Measurements from ENCODE around the gene NRN1.

GRCh38 chr6:5996714-5997419, 9.9 kb downstream of the NRN1 start:
- TF ChIP-seq, protein P1, sequence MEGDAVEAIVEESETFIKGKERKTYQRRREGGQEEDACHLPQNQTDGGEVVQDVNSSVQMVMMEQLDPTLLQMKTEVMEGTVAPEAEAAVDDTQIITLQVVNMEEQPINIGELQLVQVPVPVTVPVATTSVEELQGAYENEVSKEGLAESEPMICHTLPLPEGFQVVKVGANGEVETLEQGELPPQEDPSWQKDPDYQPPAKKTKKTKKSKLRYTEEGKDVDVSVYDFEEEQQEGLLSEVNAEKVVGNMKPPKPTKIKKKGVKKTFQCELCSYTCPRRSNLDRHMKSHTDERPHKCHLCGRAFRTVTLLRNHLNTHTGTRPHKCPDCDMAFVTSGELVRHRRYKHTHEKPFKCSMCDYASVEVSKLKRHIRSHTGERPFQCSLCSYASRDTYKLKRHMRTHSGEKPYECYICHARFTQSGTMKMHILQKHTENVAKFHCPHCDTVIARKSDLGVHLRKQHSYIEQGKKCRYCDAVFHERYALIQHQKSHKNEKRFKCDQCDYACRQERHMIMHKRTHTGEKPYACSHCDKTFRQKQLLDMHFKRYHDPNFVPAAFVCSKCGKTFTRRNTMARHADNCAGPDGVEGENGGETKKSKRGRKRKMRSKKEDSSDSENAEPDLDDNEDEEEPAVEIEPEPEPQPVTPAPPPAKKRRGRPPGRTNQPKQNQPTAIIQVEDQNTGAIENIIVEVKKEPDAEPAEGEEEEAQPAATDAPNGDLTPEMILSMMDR (IDR thresholded peaks at IDR 0.05; ENCODE audit: poor library complexity), result no peak
- no peak for TF ChIP-seq EZH2 (IDR thresholded peaks at IDR 0.05; ENCODE audit: borderline replicate concordance)
- TF ChIP-seq EZH2phosphoT487 (IDR thresholded peaks at IDR 0.05; ENCODE audit: low read depth, severe bottlenecking, unreplicated experiment), result no peak

All from hepatocyte (in vitro differentiated cells).